Globus pallidus (tissue), 1 donor: ENCODE measurements around the gene GHRL.

ENCODE experiments used
- DNase-seq: peaks from one replicate; pipeline ENCODE4 v3.0.0-alpha.2; 2015; ENCODE audit warnings: low spot score

GHRL gene

DNA sequence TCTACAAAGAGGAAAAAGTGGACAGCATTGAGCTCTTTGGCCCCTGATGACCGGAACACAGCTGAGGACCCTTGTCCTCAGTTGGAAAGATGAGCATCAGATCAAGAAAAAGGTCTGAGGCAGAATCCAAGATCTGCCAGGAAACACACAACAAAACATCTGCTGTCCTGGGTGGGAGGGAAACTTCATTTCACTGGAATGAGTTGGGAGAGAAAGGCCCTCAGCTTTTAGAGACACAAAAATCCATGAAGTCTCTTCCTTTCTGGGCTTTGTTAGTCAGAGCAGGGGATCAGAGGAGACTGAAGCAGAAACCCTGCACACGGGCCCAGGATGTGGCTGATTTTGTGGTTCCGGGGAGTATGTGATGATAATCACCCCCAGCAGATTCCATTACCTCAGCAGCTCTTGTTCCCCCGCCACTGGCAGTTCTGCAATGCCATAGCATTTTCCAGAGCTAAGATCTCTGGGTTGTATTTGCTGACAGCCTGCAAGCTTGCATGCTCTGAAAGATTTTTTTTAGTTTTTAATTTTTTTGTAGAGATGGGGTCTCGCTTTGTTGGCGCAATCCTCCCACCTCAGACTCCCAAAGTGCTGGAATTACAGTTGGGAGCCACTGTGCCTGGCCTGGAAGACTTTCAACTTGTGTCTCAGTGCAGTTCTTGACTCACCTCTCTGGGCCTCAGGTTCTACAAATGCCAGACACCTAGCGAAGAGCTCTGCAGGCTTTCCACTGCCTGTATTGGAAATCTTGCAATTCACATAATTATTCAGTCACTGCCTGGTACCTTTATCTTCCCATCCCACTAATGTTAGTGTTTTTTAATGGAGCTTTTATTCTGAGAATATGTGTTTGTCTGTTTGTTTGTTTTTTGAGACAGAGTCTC is 50.3 kb downstream of the GHRL start:
- DNase-seq = no peak

- no peak for DNase-seq
Measured at GRCh38 chr3:10240799-10241198, 51.9 kb downstream of the GHRL start.

DNA sequence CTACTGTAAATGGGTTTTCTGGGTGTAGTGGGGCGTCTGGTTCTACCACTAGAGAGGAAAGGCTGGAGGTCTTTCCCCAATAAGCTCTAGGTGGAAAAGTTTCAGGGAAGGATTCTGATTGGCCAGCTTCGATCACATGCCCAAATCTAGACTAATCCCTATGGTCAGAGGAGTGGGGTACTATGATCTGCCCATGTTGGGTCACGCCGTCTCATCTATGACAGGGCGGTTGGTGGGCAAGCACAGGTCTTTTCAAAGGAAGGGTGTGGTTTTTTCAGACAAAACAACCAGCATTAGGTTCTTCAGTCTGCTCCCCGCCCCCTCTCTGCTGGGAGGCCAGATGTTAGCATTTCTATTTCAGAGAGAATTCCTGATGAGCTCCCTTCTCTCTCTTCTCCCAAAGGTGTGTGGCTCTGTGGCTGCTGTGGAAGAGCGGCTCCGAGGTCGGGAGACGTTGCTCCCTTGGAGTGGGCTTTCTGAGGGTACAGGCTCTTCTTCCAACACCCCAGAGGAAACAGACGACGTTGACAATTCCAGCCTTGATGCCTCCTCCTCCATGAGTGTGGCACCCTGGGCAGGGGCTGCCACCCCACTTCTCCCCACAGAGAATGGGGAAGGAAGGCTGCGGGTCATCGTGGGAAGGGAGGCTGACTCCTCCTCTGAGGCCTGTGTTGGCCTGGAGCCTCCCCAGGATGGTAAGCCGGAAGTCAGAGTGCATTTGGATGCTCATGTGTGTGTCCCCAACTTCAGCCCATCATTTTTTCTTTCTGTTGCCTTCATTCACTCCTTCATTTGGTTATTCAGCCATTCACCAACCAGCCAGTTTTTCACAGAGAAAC is 54.2 kb downstream of the GHRL start:
- DNase-seq = no peak
